HG03571 (cell line): Measurements from ENCODE around the gene ASPM.
A peak's percentile ranks its signal among the peaks of the same experiment; 100 is the strongest.
"Not testable (repeated sequence)": the region's sequence is repeated elsewhere in the genome, so short reads cannot be mapped to it uniquely, and the experiment has no call there.

Experiments
- ATAC-seq: cut with Tn5 transposase; IDR thresholded peaks from one replicate; pipeline ENCODE4 v1.9.1; 2021; ENCODE audit not compliant: unreplicated experiment

Gene ASPM

DNA sequence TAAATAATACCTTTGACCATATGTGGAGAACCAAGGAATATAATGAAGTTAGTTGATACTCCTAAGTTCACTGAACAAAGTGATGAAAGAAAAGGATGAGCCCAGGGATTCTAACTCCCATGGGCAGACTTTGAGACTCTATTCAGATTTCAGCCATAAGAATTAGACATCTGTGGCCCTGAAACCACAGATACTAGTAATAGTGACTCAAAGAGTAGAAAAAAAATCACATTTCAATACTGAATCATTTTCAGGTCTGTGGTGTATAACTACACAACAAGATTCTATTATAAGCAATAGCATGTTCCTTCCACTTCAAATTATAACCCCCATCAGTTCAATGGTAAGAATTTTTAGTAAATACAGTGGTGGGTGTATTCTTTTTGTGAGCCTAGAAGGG, 63.0 kb downstream of the ASPM start:
- ATAC-seq = no peak

GRCh38 chr1:197081117-197081753, 65.2 kb downstream of the ASPM start:
- no peak for ATAC-seq

GRCh38 chr1:197080323-197080722, 66.1 kb downstream of the ASPM start:
- no peak for ATAC-seq

DNA sequence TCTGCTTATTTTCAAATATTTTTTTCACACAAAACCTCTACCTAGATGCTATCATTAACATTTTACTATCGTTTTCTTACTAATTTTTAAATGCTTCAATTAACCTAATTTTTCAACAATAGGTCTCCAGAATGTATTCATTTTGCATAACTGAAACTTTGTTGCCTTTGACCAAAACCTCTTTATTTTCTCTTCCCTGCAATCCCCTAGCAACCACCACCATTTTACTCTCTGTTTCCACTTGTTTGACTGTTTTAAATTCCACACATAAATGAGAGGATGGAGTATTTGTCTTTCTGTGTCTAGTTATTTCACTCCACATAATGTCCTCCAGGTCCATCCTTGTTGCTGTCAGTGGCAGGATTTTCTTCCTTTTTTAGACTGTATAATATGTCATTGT, 69.9 kb downstream of the ASPM start:
- ATAC-seq = no peak

DNA sequence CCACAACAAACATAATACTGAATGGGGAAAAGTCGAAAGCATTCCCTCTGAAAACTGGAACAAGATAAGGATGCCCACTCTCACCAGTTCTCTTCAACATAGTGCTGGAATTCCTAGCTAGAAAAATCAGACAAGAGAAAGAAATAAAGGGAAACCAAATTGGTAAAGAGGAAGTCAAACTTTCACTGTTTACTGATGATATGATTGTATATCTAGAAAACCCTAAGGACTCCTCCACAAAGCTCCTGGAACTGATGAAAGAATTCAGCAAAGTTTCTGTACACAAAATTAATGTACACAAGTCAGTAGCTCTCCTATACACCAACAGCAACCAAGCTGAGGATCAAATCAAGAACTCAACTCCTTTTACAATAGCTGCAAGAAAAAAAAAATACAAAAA, 72.5 kb downstream of the ASPM start:
- no peak for ATAC-seq

- ATAC-seq = no peak
Observed at GRCh38 chr1:197067457-197067818, 79.0 kb downstream of the ASPM start.

DNA sequence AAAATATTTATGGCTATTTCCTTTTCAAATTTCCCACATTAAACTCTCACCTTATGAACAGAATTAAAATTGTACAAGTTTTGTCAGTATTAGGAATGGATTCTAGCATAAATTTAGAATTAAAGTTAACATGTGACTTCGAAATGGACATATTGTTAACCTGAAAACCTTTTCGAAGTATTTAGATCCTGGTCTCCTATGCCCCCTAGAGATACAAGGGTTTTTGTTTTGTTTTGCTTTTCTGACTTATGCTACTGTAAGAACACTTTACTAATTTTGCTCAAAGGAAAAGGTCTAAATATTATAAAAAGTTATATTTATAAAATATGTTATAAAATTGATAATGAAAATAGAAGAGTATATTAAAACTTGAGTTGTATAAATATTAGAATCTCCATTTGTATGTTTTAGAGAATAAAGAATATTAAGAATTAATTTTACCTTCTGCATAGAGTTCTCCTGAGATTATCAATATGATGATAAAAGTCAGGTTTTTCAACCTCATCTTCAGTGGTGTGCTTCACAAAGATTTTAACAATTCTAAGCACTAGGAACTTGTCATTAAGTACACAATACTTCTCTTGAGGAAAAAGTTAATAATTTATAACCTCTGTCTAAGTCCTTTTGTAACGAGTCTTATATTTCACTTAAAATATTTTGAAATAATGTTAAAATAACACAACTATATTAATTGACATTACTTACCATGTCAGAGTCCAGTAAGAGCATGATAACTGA, 79.6 kb downstream of the ASPM start, which contains the start of gene F13B:
TSS of gene F13B (minus strand) at position 542 of the 738 bp plus-strand sequence. CDS start at position 505, 37 bp downstream.
- no peak for ATAC-seq

DNA sequence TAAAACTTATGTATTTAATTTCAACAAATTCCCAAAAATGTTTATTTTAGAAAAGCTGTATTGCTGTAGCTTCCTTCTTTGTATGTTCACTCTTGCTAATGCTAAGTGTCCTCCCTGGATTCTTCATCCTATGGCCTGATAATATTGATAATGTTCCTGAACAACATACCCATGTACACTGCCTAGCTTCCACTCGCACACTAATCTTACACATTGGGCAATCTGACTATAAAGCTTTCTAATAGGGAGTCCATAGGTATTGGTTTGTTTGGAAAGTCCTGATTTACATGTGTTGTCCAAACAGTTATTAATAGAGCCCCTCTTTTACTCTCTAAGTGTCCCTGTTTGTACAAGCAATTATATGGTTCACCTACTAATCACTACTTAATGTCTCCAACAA, 80.2 kb downstream of the ASPM start:
- no peak for ATAC-seq

DNA sequence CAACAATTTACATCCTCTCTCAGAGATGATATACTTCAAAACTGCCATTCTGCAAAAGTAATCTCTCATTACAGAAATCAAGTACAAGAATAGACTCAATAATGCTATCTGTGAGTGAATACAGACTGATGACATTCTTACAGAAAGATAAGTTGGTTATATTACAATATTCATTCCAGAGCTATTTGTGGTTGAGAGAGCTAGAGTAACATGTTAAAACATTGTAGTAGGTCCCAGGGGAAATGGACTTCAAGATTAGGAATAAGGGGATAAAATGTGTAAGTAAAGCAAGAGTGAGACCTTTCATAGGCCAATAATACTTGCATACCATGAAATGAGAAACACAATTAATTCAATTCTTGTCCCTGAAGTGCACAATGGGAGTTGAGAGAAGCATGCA, 80.9 kb downstream of the ASPM start:
- no peak for ATAC-seq

- ATAC-seq = no peak
Observed at GRCh38 chr1:197063212-197063611, 83.3 kb downstream of the ASPM start.

- peak; percentile 74 for ATAC-seq
Observed at GRCh38 chr1:197062692-197063091, 83.8 kb downstream of the ASPM start.

DNA sequence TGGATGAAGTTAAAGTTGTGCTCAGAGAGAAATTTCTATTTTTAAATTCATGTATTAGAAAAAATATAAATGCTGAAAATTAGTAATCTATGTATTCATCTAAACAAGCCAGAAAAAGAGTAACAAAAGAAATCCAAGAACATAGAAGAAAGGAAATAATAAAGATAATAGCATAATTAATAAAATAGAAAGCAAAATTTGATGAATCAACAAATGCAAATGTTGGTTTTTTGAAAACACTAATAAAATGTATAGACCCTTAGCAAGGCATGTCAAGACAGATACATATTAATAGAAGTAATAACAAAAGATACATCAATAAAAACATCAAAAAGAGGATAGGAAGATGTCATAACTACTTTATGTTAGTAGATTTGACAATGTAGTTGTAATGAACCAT, 97.4 kb downstream of the ASPM start:
- ATAC-seq = no peak

- no peak for ATAC-seq
Observed at GRCh38 chr1:197042676-197043341, 103.7 kb downstream of the ASPM start.

- ATAC-seq = peak; percentile 68
Observed at GRCh38 chr1:197041486-197042353, 104.7 kb downstream of the ASPM start.

GRCh38 chr1:197036861-197037260, 109.6 kb downstream of the ASPM start:
- ATAC-seq = no peak

DNA sequence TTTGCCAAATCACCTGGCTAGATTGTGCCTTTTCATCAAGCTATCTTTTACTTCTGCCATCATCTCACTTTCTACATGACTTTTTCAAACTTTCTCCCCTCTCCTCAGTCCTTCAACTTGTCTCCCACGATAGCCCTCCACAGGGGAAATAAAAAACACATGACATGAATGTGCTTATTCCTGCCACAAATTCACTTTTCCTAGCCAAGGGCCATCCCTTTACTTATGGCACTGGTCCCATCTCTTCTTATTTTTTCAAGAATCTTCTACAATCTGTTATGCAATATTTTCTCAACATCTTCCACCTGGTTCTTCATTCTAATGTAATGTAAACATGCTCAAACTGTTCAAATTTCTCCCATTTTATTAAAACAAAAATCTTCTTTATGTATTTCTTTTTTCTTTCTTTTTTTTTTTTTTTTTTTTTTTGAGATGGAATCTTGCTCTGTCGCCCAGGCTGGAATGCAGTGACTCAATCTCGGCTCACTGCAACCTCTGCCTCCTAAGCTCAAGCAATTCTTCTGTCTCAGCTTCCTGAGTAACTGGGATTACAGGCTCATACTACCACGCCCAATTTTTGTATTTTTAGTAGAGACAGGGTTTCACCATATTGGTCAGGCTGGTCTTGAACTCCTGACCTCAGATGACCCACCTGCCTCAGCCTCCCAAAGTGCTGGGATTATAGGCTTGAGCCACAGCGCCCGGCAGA, 111.7 kb downstream of the ASPM start:
- ATAC-seq = not testable (repeated sequence)
